Spleen (tissue), 11 donors: ENCODE measurements around the gene CD226. TPM values are rescaled to one million over a fixed set of nuclear protein-coding genes. Genes with fewer than 3 reads are reported as not detected.
"Not testable (repeated sequence)": the region's sequence is repeated elsewhere in the genome, so short reads cannot be mapped to it uniquely, and the experiment has no call there.

ENCODE experiments used
- DNase-seq: peaks from one replicate; pipeline ENCODE4 v3.0.0-alpha.2; 2020
- H3K27ac ChIP-seq, 8 donors: fragments of 200-600 bp; sonication (generic) in 7 of 8; 1 replicate in 4 of 8; 2 replicates in 4 of 8; pipeline versions ENCODE4 v1.5.0 to v1.8.0; 2016 to 2021; ENCODE audit warnings: inconsistent platforms in 4 of 8, mild to moderate bottlenecking in 4 of 8, moderate library complexity in 1 of 8
- H3K27me3 ChIP-seq, 7 donors: fragments of 200-600 bp; sonication (generic) in 6 of 7; replicated peaks in 1 of 7; 1 replicate in 4 of 7; 2 replicates in 3 of 7; pipeline versions ENCODE4 v1.5.0 to v1.8.0; 2016 to 2021; ENCODE audit warnings: inconsistent platforms in 3 of 7, mild to moderate bottlenecking in 1 of 7
- H3K36me3 ChIP-seq, 6 donors: fragments of 200-600 bp; sonication (generic) in 5 of 6; 1 replicate in 4 of 6; 2 replicates in 2 of 6; pipeline versions ENCODE4 v1.5.0 to v1.8.0; 2016 to 2021; ENCODE audit warnings: inconsistent platforms in 2 of 6
- H3K4me1 ChIP-seq, 6 donors: fragments of 200-600 bp; sonication (generic) in 5 of 6; 1 replicate in 3 of 6; 2 replicates in 3 of 6; pipeline versions ENCODE4 v1.5.0 to v1.8.0; 2016 to 2021; ENCODE audit warnings: inconsistent platforms in 3 of 6
- H3K4me3 ChIP-seq, 8 donors: fragments of 200-600 bp; sonication (generic) in 7 of 8; 1 replicate in 4 of 8; 2 replicates in 4 of 8; pipeline versions ENCODE4 v1.5.0 to v1.8.0; 2016 to 2021; ENCODE audit warnings: inconsistent platforms in 4 of 8, mild to moderate bottlenecking in 4 of 8, moderate library complexity in 2 of 8
- H3K9me3 ChIP-seq, 8 donors: fragments of 200-600 bp; sonication (generic) in 7 of 8; 1 replicate in 4 of 8; 2 replicates in 4 of 8; pipeline versions ENCODE4 v1.5.0 to v1.8.0; 2016 to 2021; ENCODE audit warnings: inconsistent platforms in 4 of 8
- POLR2A ChIP-seq, 3 donors: fragments of 450-650 bp; IDR thresholded peaks; one replicate each; pipeline ENCODE4 v1.5.1; 2017; ENCODE audit warnings: antibody characterized with exemption in 3 of 3, mild to moderate bottlenecking in 1 of 3
- POLR2AphosphoS5 ChIP-seq, 3 donors: sonication (generic); formaldehyde crosslinking; IDR thresholded peaks; one replicate each; pipeline ENCODE4 v1.5.1; 2017; ENCODE audit warnings: antibody characterized with exemption in 3 of 3
- WGBS, 5 donors: extraction: QIAGEN DNeasy Blood & Tissue Kit in 3 of 5; methylation state at CpG; one replicate each; pipeline versions ENCODE4 v1.1.5 to v1.1.7; 2013 to 2018; 5-methylcytosine and 5-hydroxymethylcytosine counted together
- intact Hi-C: fragments of 100-400 bp; cut with DNase I; formaldehyde crosslinking; loops from one replicate; pipeline ENCODE4 v1.15.0; 2023; ENCODE audit warnings: low total_unique reads
- polyA plus RNA-seq, 3 donors: library from polyadenylated mRNA; stranded (reverse); fragments of 200-250 nt; gene quantifications; one replicate each; pipeline ENCODE4 v1.2.1, GENCODE V29; 2013
- total RNA-seq, 7 donors: library from RNA; depleted of rRNA in 3 of 7; stranded (reverse); fragments of >200 nt in 3 of 7; fragmentation: NEBNext Ultra II Directional in 4 of 7; extraction: Animal tissue kit (Norgen Biotek cat#: 25700) in 4 of 7; gene quantifications; one replicate each; pipeline versions ENCODE4 v1.1.0 to v1.2.1, GENCODE V29; 2016 to 2021
- TF ChIP-seq, protein P1 (sequence below), 11 experiments: fragments of 200-600 bp in 7 of 11; fragments of 450-650 bp in 4 of 11; sonication (generic) in 4 of 11; IDR thresholded peaks in 8 of 11; conservative IDR thresholded peaks in 3 of 11; 1 replicate in 7 of 11; 2 replicates in 4 of 11; pipeline versions ENCODE4 v1.4.0 to v1.8.0; 2016 to 2021; ENCODE audit warnings: antibody characterized with exemption in 11 of 11, inconsistent platforms in 4 of 11, mild to moderate bottlenecking in 1 of 11
- donor health status: healthy with polysubstance abuse.
- donor health status: DM: no; HTN: no; CAD: no; lungs with moderate emphysema.
- donor health status: DM: no; HTN: no; CAD: no.
- donor health status: Bipolar disorder and iron deficiency.
- donor health status: healthy.
- donor health status: DM: no; HTN: no; CAD: no.
- donor health status: DM: yes; HTN: yes; CAD: no.

Gene CD226
- total and polyA plus RNA-seq, 10 donors = 0.91 to 51.4 (median 31.7) TPM

DNA sequence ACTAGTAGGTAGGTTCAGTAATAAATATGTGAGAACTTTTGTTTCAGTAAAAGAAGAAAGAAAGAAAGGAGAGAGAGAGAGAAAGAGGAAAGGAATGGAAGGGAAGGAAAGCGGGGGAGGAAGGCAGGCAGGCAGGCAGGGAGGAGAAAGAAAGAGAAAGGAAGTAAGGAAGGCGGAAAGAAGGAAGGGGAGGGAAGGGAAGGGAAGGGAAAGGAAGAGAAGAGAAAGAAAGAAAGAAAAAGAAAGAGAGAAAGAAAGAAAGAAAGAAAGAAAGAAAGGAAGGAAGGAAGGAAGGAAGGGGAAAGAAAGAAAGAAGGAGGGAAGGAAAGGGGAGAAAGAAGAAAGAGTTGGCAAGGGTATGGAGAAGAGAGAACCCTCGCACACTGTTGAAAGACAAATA lies 67.6 kb downstream of the CD226 start:
- Histone ChIP-seq H3K27ac (no peak overlapping the region), H3K27me3 (no peaks in the 10 kb centered on the region), H3K9me3 (no peaks in the 10 kb centered on the region), H3K36me3 (no peaks in the 10 kb centered on the region), H3K4me1 (peaks cover 0 to 35% (median 8%) of the 10 kb centered on the region in 6 donors), H3K4me3 (no peak overlapping the region)
- DNase-seq = no peak
- intact Hi-C loops = no loop called here
- TF ChIP-seq, protein P1, sequence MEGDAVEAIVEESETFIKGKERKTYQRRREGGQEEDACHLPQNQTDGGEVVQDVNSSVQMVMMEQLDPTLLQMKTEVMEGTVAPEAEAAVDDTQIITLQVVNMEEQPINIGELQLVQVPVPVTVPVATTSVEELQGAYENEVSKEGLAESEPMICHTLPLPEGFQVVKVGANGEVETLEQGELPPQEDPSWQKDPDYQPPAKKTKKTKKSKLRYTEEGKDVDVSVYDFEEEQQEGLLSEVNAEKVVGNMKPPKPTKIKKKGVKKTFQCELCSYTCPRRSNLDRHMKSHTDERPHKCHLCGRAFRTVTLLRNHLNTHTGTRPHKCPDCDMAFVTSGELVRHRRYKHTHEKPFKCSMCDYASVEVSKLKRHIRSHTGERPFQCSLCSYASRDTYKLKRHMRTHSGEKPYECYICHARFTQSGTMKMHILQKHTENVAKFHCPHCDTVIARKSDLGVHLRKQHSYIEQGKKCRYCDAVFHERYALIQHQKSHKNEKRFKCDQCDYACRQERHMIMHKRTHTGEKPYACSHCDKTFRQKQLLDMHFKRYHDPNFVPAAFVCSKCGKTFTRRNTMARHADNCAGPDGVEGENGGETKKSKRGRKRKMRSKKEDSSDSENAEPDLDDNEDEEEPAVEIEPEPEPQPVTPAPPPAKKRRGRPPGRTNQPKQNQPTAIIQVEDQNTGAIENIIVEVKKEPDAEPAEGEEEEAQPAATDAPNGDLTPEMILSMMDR (IDR thresholded peaks at IDR 0.05 in 8 of 11, conservative IDR thresholded peaks at IDR 0.05 in 3 of 11) = no peak
- TF ChIP-seq POLR2AphosphoS5 (IDR thresholded peaks at IDR 0.05) (no peak), POLR2A (IDR thresholded peaks at IDR 0.05) (no peak)
- WGBS, 5 donors = 93 to 99% (median 97%) methylated on average over 3 of the region's 3 CpGs

DNA sequence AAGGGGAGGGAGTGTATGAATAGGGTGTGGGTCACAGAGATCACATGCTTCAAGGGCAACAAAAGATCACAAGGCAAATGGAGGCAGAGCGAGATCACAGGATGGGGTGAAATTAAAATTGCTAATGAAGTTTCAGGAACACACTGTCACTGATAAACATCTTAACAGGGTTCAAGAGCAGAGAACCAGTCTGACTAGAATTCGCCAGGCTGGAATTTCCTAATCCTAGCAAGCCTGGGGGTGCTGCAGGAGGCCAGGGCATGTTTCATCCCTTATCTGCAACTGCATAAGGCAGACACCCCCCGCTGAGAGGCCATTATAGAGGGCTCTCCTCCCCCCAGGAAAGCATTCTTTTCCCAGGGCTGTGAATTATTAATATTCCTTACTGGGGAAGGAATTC lies 68.6 kb downstream of the CD226 start:
- H3K4me1 ChIP-seq = peaks cover 0 to 25% (median 4%) of the 10 kb centered on the region in 6 donors
- H3K9me3 ChIP-seq, intact Hi-C loops, H3K27ac ChIP-seq, DNase-seq, H3K4me3 ChIP-seq, H3K27me3 ChIP-seq, H3K36me3 ChIP-seq: not testable (repeated sequence)
- 76 to 94% (median 85%) methylated on average over 3 of the region's 3 CpGs for WGBS, 5 donors

DNA sequence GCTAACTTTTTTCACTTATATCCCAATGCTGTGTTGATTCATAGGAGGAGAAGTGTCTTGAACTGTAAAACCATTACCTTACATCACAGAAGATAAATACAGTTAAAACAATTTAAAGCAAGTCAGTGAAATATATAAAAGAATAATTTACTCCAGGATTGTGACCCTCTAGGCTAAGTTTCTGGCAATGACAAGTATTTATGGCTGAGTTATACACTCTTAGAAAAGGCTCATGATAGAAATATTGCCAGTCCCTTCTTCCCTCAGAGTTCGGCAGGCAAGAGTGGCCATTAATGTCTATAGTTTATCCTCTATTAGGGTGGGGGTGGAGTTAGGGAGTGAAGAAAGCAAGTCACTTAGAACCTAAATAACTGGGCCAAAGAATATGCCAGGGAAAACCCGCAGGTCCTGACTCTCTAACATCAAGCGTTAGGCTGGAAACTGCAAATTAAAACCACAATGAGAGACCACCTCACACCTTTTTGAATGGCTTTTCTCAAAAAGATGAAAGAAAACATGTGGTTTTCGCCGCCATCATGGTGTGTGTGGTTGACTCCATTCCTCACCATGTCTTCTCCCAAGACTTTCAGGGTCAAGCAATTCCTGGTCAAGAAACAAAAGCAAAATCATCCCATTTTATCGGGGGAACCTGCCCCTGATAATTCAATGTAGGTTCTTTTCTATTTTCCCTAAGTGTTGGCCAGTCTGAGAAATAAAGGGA lies 69.3 kb downstream of the CD226 start:
- WGBS, 5 donors = 72 to 80% (median 75%) methylated on average over 6 of the region's 6 CpGs
- H3K4me1 ChIP-seq = peaks cover 0 to 18% (median 4%) of the 10 kb centered on the region in 6 donors
- H3K36me3 ChIP-seq = no peaks in the 10 kb centered on the region
- no peaks in the 10 kb centered on the region for H3K27me3 ChIP-seq
- no peaks in the 10 kb centered on the region for H3K9me3 ChIP-seq
- intact Hi-C loops = no loop called here
- no peak for TF ChIP-seq POLR2AphosphoS5 (IDR thresholded peaks at IDR 0.05)
- TF ChIP-seq, protein P1 (IDR thresholded peaks at IDR 0.05 in 8 of 11, conservative IDR thresholded peaks at IDR 0.05 in 3 of 11) = no peak
- TF ChIP-seq POLR2A (IDR thresholded peaks at IDR 0.05) = no peak
- no peak overlapping the region for H3K4me3 ChIP-seq
- no peak overlapping the region for H3K27ac ChIP-seq
- DNase-seq = no peak

DNA sequence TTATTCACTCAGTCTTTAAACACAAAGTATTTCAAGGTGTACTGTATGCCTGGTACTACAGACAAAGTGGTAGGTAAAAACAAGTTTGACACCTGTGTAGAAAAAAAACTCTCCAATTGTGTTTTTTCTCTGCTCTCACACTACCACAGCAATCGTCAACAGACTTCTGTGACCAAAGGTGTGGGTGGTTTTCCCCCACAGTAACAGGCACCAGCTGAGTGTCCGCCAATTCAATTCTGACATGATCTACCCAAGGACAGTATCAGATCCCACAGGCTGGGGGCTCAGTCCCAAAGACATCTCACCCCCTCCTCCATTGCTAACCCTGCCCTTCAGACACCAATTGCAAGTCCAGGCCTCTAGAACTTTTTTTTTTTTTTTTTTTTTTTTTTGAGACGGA lies 71.2 kb downstream of the CD226 start:
- Histone ChIP-seq H3K36me3 (no peaks in the 10 kb centered on the region), H3K27me3 (no peaks in the 10 kb centered on the region), H3K27ac (no peak overlapping the region), H3K4me3 (no peak overlapping the region), H3K4me1 (no peaks in the 10 kb centered on the region), H3K9me3 (no peaks in the 10 kb centered on the region)
- WGBS, 5 donors = 87 to 91% (median 89%) methylated on average over 2 to 3 of the region's 3 CpGs
- no peak for DNase-seq
- TF ChIP-seq, protein P1 (IDR thresholded peaks at IDR 0.05 in 8 of 11, conservative IDR thresholded peaks at IDR 0.05 in 3 of 11) = no peak
- TF ChIP-seq POLR2A (IDR thresholded peaks at IDR 0.05) = no peak
- TF ChIP-seq POLR2AphosphoS5 (IDR thresholded peaks at IDR 0.05) = no peak
- intact Hi-C loops = no loop called here
